ENCODE measurements around the gene HYKK. TPM values are rescaled to one million over a fixed set of nuclear protein-coding genes. Genes with fewer than 3 reads are reported as not detected.

The HYKK gene
- total and polyA plus RNA-seq, 9 of the 15 experiments (the other 6 are each of a cell fraction or from before 2014, with no cell fraction given), result 1.9 to 6.1 (median 4.3) TPM

DNA sequence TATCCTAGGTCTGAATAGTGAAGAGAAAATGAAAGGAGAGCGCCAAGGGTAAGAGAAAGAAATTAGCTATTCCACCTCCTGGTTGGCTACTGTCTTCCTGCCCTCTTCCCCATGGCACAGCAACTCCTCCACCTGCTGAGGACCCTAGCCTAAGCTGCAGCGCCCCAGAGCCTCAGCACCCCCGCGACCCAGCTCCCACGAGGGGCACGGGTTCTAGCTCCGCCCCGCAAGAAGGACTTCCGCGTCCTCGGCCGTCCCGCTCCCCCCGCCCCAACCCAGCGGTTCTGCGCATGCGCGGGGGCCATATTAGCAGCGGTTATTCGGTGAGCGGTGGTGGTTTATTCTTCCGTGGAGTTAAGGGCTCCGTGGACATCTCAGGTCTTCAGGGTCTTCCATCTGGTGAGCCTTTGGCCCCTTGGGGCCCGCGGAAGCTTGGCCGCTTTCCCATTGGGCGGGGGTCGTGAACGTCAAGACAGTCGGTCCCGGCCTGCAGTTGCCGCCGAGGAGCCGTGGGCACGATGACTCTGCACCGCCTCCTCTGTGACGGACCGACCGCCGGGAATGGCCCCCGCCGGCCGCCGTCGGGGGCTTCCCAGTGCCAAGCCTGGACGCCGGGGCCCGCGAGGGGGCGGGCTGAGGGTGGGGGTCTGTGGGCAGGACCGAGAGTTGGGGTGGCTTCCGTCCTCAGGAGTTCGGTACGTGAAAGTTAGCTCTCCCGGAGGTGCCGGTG, 32.9 kb downstream of the HYKK start, which contains the start of gene PSMA4 (continued):
- TF ChIP-seq, protein P1, sequence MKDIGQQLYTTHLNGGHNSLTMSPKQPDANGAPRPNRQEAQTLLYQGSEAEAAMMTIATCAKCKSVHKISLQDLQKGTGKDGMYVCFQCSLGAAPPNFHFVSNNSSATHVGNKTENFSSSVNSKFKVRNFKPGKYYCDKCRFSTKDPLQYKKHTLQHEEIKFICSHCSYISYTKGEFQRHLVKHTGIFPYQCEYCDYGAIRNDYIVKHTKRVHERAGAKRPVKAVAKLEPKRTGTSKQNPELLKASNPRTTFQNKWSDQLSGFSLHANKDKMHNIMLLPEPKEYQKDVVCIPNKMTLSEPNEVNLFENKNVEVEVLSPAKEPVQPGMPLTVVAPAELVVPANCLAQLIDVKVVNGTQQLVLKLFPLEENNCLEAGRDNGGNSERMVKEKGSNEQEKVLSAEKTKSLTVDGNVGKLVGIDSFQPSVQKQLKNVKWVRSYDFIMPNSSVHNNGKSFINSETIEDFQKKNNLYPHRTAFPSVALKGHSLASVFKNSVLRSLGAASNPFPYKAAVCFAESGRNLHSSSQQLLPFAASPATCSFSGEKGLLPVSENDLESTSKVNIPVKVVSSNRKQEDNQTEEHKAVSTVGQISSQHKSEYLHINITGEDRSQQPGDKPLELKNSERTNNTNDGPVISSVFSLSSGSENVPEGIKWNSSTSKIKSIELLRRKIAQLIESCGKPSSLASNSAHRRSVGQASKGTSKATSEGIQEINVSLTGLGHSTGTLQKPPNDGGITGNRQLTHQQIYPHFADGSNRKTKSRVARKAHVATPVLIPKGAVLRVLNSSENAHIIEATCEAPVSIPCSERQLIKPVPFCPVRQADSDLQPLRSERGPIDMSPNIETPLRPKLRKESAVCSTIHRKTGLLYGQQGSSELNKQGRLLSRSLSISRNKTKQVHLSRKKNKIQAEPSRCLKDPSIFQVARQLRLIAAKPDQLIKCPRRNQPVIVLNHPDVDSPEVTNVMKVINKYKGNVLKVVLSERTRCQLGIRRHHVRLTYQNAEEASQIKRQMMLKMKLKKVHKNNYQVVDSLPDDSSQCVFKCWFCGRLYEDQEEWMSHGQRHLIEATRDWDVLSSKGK (CRISPR knock-in tag; IDR thresholded peaks at IDR 0.05), result no peak
- TF ChIP-seq POU5F1 (IDR thresholded peaks at IDR 0.05; ENCODE audit: borderline replicate concordance, low read depth, low read length, partially characterized antibody), result no peak
- no peak for TF ChIP-seq CBX1 (IDR thresholded peaks at IDR 0.05; ENCODE audit: low read depth)
- TF ChIP-seq, protein P2, sequence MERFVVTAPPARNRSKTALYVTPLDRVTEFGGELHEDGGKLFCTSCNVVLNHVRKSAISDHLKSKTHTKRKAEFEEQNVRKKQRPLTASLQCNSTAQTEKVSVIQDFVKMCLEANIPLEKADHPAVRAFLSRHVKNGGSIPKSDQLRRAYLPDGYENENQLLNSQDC (CRISPR knock-in tag; IDR thresholded peaks at IDR 0.05), result no peak
- TF ChIP-seq LEF1 (IDR thresholded peaks at IDR 0.05), result no peak
- no peak for TF ChIP-seq NFIX (CRISPR knock-in tag; IDR thresholded peaks at IDR 0.05; ENCODE audit: low read depth)
- no peak for TF ChIP-seq ZNF253 (CRISPR knock-in tag; conservative IDR thresholded peaks at IDR 0.05)
- TF ChIP-seq POLR2AphosphoS5 (IDR thresholded peaks at IDR 0.05; ENCODE audit: control insufficient read depth, insufficient read depth, low read depth, low read length), result peak; percentile 93
- 0 out of 2 replicates have a peak, but pooled peaks have one; percentile 5 for TF ChIP-seq CAMTA2 (CRISPR knock-in tag; conservative IDR thresholded peaks at IDR 0.05)
- TF ChIP-seq ZNF24 (IDR thresholded peaks at IDR 0.05), result no peak; the same call in 1 of the 2 replicates
- no peak for TF ChIP-seq DACH1 (IDR thresholded peaks at IDR 0.05; ENCODE audit: partially characterized antibody)
- TF ChIP-seq NR4A1 (CRISPR knock-in tag; IDR thresholded peaks at IDR 0.05), result no peak
- no peak for TF ChIP-seq NR4A1 (tag; IDR thresholded peaks at IDR 0.05)
- no peak for TF ChIP-seq MCM7 (IDR thresholded peaks at IDR 0.05)
- TF ChIP-seq ZBTB17 (CRISPR knock-in tag; IDR thresholded peaks at IDR 0.05), result no peak
- no peak for TF ChIP-seq TEAD2 (tag; IDR thresholded peaks at IDR 0.05)
- no peak for TF ChIP-seq XRCC4 (IDR thresholded peaks at IDR 0.05; ENCODE audit: extremely low read depth, insufficient read depth, insufficient read length)
- TF ChIP-seq ZNF134 (CRISPR knock-in tag; conservative IDR thresholded peaks at IDR 0.05), result no peak
- TF ChIP-seq SIN3B (IDR thresholded peaks at IDR 0.05; ENCODE audit: low read depth), result no peak
- TF ChIP-seq, protein P3, sequence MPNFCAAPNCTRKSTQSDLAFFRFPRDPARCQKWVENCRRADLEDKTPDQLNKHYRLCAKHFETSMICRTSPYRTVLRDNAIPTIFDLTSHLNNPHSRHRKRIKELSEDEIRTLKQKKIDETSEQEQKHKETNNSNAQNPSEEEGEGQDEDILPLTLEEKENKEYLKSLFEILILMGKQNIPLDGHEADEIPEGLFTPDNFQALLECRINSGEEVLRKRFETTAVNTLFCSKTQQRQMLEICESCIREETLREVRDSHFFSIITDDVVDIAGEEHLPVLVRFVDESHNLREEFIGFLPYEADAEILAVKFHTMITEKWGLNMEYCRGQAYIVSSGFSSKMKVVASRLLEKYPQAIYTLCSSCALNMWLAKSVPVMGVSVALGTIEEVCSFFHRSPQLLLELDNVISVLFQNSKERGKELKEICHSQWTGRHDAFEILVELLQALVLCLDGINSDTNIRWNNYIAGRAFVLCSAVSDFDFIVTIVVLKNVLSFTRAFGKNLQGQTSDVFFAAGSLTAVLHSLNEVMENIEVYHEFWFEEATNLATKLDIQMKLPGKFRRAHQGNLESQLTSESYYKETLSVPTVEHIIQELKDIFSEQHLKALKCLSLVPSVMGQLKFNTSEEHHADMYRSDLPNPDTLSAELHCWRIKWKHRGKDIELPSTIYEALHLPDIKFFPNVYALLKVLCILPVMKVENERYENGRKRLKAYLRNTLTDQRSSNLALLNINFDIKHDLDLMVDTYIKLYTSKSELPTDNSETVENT (CRISPR knock-in tag; IDR thresholded peaks at IDR 0.05), result no peak; the same call in 1 of the 2 replicates
- TF ChIP-seq, protein P4, sequence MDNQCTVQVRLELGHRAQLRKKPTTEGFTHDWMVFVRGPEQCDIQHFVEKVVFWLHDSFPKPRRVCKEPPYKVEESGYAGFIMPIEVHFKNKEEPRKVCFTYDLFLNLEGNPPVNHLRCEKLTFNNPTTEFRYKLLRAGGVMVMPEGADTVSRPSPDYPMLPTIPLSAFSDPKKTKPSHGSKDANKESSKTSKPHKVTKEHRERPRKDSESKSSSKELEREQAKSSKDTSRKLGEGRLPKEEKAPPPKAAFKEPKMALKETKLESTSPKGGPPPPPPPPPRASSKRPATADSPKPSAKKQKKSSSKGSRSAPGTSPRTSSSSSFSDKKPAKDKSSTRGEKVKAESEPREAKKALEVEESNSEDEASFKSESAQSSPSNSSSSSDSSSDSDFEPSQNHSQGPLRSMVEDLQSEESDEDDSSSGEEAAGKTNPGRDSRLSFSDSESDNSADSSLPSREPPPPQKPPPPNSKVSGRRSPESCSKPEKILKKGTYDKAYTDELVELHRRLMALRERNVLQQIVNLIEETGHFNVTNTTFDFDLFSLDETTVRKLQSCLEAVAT (IDR thresholded peaks at IDR 0.05), result no peak
- TF ChIP-seq SNIP1 (IDR thresholded peaks at IDR 0.05; ENCODE audit: low read depth), result no peak
- no peak for TF ChIP-seq PPARD (CRISPR knock-in tag; IDR thresholded peaks at IDR 0.05)
- no peak for TF ChIP-seq ZNF79 (CRISPR knock-in tag; IDR thresholded peaks at IDR 0.05; ENCODE audit: low read depth)
